GM13977 (cell line): ENCODE measurements around the gene GPR161.

Experiments
- DNase-seq: peaks from one replicate; pipeline ENCODE4 v3.0.0; 2012; ENCODE audit warnings: low spot score
- in situ Hi-C: fragments of 300-500 bp; cut with MboI; formaldehyde crosslinking; loops from one replicate; pipeline ENCODE4 v1.12.0; 2022; ENCODE audit warnings: low sequenced_read_pairs, low pct_unique_long_range_greater_than_20kb, mixed read lengths, inconsistent platforms; ENCODE audit not compliant: unreplicated experiment
- TF ChIP-seq, protein P1 (sequence below): IDR thresholded peaks from 2 replicates; pipeline ENCODE4 v1.5.1; 2012; ENCODE audit warnings: mild to moderate bottlenecking, control low read depth; ENCODE audit not compliant: insufficient read depth; ENCODE audit errors: extremely low read depth, missing control alignments

The GPR161 gene

DNA sequence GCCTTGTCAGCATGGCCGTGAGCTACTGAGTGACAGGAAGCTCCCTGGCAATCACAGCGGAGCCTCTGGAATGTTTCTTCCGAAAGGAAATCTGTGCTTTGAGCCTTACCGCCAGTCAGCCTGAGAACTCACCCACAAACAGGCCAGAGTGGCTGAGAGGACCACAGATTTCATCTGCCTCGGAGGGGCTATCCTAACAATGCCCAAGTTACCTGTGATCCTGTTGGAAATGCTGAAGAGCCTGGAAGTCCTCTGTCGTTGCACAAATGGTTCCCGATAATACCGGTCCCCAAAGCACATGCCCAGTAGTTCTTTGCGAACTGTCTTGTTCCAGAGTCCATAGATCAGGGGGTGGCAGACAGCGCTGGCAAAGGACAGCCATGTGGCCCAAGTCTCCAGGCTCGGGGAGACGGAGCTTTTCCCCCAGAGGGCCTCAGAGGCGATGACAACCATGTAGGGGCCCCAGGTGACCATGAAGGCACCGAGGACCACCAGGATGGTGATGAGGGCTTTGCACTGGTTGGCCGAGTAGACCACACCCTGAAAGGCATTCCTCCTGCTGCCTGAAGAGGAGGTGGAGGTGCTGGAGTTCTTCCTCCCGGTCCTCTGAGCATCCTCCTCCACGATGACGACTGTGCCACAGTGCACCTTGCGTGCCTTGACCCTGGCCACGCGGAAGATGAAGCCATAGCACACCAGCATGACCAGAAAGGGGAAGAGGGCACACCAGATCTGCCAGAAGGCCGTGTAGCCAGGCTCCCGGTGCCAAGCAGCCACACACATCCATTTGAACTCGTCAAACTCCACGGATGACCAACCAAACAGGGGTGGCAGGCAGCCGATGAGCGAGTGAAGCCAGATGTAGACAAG lies 40.2 kb downstream of the GPR161 start:
- DNase-seq, result no peak
- TF ChIP-seq, protein P1, sequence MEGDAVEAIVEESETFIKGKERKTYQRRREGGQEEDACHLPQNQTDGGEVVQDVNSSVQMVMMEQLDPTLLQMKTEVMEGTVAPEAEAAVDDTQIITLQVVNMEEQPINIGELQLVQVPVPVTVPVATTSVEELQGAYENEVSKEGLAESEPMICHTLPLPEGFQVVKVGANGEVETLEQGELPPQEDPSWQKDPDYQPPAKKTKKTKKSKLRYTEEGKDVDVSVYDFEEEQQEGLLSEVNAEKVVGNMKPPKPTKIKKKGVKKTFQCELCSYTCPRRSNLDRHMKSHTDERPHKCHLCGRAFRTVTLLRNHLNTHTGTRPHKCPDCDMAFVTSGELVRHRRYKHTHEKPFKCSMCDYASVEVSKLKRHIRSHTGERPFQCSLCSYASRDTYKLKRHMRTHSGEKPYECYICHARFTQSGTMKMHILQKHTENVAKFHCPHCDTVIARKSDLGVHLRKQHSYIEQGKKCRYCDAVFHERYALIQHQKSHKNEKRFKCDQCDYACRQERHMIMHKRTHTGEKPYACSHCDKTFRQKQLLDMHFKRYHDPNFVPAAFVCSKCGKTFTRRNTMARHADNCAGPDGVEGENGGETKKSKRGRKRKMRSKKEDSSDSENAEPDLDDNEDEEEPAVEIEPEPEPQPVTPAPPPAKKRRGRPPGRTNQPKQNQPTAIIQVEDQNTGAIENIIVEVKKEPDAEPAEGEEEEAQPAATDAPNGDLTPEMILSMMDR, result no peak
- in situ Hi-C loops, result no loop called here

DNA sequence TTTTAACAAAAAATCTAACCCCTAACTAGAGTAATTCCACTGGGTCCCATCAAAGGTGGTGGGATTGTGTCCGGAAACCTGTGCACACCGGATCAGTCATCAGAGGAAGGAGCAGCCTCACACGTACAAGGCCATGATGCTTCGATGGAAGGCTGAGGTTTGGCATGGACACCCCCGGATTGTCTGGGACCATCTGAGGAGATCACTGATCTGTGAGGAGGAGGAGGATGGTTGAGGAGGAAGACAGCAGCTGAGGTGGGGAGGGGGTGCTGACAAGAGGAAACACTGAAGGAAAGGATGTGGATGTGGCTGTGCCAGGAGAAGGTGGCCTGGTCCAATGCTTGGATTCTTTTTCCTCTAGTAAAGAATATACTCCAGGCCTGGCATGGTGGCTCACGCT lies 41.3 kb downstream of the GPR161 start:
- DNase-seq, result no peak
- in situ Hi-C loops, result no loop called here

DNA sequence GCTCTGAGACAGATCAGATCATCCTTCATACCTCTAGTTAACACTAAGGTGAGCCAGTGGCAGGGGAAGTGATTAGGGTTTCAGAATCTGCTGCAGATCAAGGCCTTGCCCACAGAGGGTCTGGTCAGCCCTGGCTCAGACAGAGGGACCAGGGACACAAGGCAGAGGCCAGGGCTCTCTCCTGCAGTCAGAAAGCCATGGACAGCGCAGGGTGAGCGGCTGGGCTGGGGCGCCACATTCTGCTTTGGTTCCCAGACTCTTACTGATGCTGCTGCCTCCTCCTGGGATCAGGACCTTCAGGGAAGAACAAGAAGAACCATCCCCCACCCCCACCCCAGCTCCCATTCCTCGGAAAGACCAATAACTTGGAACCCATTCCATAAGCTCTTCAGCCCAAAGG lies 43.1 kb downstream of the GPR161 start:
- no peak for DNase-seq
- in situ Hi-C loops, result no loop called here
- TF ChIP-seq, protein P1, result no peak

More for the DNA sequence above, 41.3 kb downstream of the GPR161 start:
- TF ChIP-seq, protein P1, result no peak

DNA sequence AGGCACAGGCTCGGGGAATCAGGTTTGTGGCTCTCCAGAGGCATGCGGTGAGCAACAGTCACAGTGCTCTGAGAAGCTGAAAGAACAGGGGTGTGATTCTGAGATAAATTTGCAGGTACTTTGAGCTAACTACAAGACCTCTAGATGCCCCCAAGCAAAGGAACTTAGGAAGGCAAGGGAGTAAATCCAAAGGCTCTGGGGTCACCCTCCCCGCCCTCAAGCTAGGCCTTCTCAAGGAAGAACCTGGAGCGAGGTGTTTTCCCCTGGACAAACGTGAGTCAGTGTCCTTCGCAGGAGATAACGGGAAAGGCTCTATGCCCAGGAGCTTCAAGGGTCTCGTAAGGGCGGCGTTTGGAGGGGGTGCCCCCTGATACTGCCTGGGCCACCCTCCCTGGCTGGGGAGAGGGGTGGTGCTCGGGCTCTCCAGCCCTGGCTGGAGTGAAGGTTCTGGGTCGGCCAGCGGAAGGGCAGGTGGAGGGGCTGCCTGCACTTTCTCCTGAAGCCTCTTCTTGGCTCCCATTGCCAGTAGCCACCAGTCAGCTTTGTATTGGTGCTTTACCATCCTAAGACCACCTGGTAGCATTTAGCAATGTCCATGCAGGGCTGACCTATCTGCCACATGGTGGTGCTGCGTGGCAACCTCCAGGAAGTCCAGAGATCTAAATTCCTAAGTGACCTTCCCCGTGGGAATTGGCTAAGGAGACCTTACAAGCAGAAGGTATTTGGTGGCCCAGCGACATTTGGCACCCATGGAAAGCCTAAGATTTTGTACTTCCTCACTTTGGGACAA lies 44.0 kb downstream of the GPR161 start:
- in situ Hi-C loops, result no loop called here
- TF ChIP-seq, protein P1, result peak; percentile 34
- no peak for DNase-seq

DNA sequence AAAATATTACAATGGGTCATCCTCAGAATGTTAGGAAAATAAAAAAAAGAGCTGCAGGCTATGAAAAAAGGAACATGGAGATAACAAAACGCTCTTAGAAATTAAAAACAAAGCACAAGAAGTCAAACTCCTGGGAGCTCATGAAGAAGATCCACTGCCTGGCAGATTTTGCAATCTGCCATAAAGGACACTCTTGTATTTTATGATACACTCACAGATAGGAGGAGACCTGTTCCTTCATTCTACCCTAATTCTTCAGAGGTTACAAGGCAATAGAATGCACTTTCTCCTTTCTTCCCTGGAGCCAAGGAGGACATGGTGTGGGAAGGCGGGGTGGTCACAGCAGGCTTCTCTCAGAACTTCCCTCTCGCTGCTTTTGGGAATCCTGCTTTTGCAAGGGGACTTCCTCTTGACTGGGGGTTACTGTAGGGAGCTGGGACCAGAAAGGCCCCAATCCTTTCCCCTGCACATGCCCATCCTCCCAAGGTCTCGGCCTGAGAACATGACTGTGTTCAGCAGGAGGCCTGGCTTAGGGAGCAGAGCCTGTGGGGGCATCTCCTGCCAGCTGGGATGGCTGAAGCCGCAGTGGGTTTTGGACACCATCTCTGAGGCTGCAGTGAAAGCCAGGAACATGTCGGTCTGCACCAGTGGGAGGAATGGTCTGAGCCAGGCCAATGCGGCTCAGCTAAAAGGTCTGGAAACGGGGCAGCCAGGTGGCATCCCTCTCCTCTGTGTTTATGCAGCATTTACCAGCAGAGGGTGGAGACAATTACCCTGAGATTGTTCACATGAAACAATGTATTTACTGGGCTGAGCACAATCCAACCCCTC lies 44.8 kb downstream of the GPR161 start:
- TF ChIP-seq, protein P1, result no peak
- in situ Hi-C loops, result no loop called here
- no peak for DNase-seq

DNA sequence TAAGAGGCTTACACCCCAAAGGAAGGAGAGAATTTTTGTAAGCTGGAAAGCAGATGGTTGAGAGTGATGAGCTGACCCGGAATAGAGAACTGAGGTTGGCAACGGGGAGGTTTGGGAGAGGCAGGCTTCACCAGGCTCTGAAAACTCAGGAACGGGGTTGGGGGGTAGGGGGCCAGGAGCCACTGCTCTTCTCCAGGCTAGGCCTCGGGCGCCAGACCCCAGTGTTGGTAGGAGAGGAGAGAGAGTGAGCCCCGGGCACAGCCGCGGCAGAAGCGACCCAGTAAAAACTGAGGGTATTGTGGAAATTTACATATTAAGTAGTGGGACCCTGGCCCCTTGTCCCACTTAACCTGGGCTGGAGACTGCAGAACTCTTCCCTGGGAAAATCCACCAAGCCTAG lies 45.7 kb downstream of the GPR161 start:
- in situ Hi-C loops, result no loop called here
- TF ChIP-seq, protein P1, result no peak
- DNase-seq, result no peak
